ENCODE measurements around the gene DDX49. TPM values are rescaled to one million over a fixed set of nuclear protein-coding genes. Genes with fewer than 3 reads are reported as not detected.

DDX49 gene
- total RNA-seq (10 to 100 TPM; 14.3 to 49.9 (median 25.9) TPM), polyA plus RNA-seq (10 to 100 TPM; 41.2 to 56.9 TPM)
- long read RNA-seq, donor 1, transcript DDX49-201 (13 exons, 1,830 nt), result major isoform, 22 of 29 reads
- long read RNA-seq, donor 1, partial matches to known transcripts, result 3 of 29 reads
- long read RNA-seq, donor 1, other reads (novel, unspliced or antisense), result 3 of 29 reads
- long read RNA-seq, donor 2, transcript DDX49-201 (13 exons, 1,830 nt), result major isoform, 93 of 112 reads
- long read RNA-seq, donor 2, partial matches to known transcripts, result 3 of 112 reads
- long read RNA-seq, donor 2, other reads (novel, unspliced or antisense), result 10 of 112 reads
- long read RNA-seq, donor 3, transcript DDX49-201 (13 exons, 1,830 nt), result major isoform, 24 of 30 reads
- long read RNA-seq, donor 3, partial matches to known transcripts, result 4 of 30 reads
- long read RNA-seq, donor 3, other reads (novel, unspliced or antisense), result 2 of 30 reads

GRCh38 chr19:18919086-18919899 is at the start of gene DDX49, which contains the start of gene COPE:
Gene DDX49 (plus strand): TSS chr19:18919715. CDS start chr19:18919742, 27 bp downstream.
Gene COPE (minus strand): TSS chr19:18919387. CDS start chr19:18919348, 39 bp downstream.
- intact Hi-C loops (cut with DNase I), result loop anchor here in 1 of 10 donors (2.0 kb wide), 1 partner anchor 22 kb away; the partner anchor contains the start of gene HOMER3
- Histone ChIP-seq H3K4me1 (peaks cover 6 to 47% (median 25%) of the 10 kb centered on the region in 12 donors), H3K9me3 (no peaks in the 10 kb centered on the region), H3K27me3 (no peaks in the 10 kb centered on the region), H3K36me3 (peaks cover 0 to 46% (median 37%) of the 10 kb centered on the region in 9 donors), H3K4me3 (peak within 1 kb of the TSS; percentile 62 to 100 (median 88)), H3K27ac (peak within 1 kb of the TSS; percentile 73 to 92 (median 89))
- TF ChIP-seq, protein P1, sequence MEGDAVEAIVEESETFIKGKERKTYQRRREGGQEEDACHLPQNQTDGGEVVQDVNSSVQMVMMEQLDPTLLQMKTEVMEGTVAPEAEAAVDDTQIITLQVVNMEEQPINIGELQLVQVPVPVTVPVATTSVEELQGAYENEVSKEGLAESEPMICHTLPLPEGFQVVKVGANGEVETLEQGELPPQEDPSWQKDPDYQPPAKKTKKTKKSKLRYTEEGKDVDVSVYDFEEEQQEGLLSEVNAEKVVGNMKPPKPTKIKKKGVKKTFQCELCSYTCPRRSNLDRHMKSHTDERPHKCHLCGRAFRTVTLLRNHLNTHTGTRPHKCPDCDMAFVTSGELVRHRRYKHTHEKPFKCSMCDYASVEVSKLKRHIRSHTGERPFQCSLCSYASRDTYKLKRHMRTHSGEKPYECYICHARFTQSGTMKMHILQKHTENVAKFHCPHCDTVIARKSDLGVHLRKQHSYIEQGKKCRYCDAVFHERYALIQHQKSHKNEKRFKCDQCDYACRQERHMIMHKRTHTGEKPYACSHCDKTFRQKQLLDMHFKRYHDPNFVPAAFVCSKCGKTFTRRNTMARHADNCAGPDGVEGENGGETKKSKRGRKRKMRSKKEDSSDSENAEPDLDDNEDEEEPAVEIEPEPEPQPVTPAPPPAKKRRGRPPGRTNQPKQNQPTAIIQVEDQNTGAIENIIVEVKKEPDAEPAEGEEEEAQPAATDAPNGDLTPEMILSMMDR (IDR thresholded peaks at IDR 0.05), result peak in 2 of 12 donors; percentile 15 to 17
- peak in 1 of 2 donors; percentile 80 for TF ChIP-seq POLR2A (IDR thresholded peaks at IDR 0.05)
- DNase-seq (peak; percentile 96 to 99 (median 99)), ATAC-seq (peak; percentile 98 to 99 (median 99))
- 0 to 1% (median 0%) methylated on average over 43 to 72 of the region's 72 CpGs for WGBS, 4 donors

GRCh38 chr19:18869781-18870530 is 49.6 kb upstream of the DDX49 start:
- Histone ChIP-seq H3K27ac (no peak overlapping the region), H3K36me3 (peaks cover 4 to 36% (median 32%) of the 10 kb centered on the region in 9 donors), H3K4me3 (no peak overlapping the region), H3K27me3 (peaks cover 0 to 21% (median 9%) of the 10 kb centered on the region in 9 donors), H3K4me1 (peaks cover 2 to 36% (median 10%) of the 10 kb centered on the region in 12 donors), H3K9me3 (no peaks in the 10 kb centered on the region)
- DNase-seq, result peak in 1 of 5 donors; percentile 27
- 7 to 15% (median 11%) methylated on average over 38 to 62 of the region's 62 CpGs for WGBS, 4 donors
- intact Hi-C loops (cut with DNase I), result loop anchor here in 1 of 10 donors (5.0 kb wide), 1 partner anchor 278 kb away; no protein-coding TSS in a partner anchor
- ATAC-seq, result peak in 1 of 4 donors; percentile 5
- no peak for TF ChIP-seq POLR2A (IDR thresholded peaks at IDR 0.05)
- TF ChIP-seq, protein P1 (IDR thresholded peaks at IDR 0.05), result no peak

GRCh38 chr19:18870531-18871172 is 48.9 kb upstream of the DDX49 start:
- Histone ChIP-seq H3K27me3 (peaks cover 0 to 21% (median 9%) of the 10 kb centered on the region in 9 donors), H3K4me3 (no peak overlapping the region), H3K4me1 (peaks cover 2 to 36% (median 10%) of the 10 kb centered on the region in 12 donors), H3K9me3 (no peaks in the 10 kb centered on the region), H3K36me3 (peaks cover 2 to 29% (median 25%) of the 10 kb centered on the region in 9 donors), H3K27ac (no peak overlapping the region)
- DNase-seq (peak in 1 of 5 donors; percentile 23), ATAC-seq (no peak)
- intact Hi-C loops (cut with DNase I), result no loop called here
- TF ChIP-seq, protein P1 (IDR thresholded peaks at IDR 0.05), result no peak
- TF ChIP-seq POLR2A (IDR thresholded peaks at IDR 0.05), result no peak
- 28 to 52% (median 44%) methylated on average over 19 to 25 of the region's 25 CpGs for WGBS, 4 donors
